Subcutaneous abdominal adipose tissue (tissue), 5 donors: ENCODE measurements around the gene PRKCZ.

Source experiments
- H3K27ac ChIP-seq: one replicate; pipeline ENCODE4 v1.7.0; 2013; ENCODE audit warnings: low read depth, mild to moderate bottlenecking, inconsistent platforms, low read length, moderate library complexity
- H3K27me3 ChIP-seq, 5 donors: one replicate each; pipeline ENCODE4 v1.7.0; 2013; ENCODE audit warnings: low read length in 5 of 5, inconsistent platforms in 1 of 5; ENCODE audit not compliant: control insufficient read depth in 5 of 5, insufficient read depth in 4 of 5
- H3K36me3 ChIP-seq, 5 donors: one replicate each; pipeline ENCODE4 v1.7.0; 2013; ENCODE audit warnings: low read length in 5 of 5; ENCODE audit not compliant: control insufficient read depth in 5 of 5, insufficient read depth in 5 of 5
- H3K4me1 ChIP-seq, 5 donors: one replicate each; pipeline ENCODE4 v1.7.0; 2013; ENCODE audit warnings: low read length in 5 of 5, mild to moderate bottlenecking in 3 of 5, moderate library complexity in 1 of 5; ENCODE audit not compliant: control insufficient read depth in 5 of 5, insufficient read depth in 5 of 5
- H3K4me3 ChIP-seq, 5 donors: one replicate each; pipeline ENCODE4 v1.7.0; 2013; ENCODE audit warnings: low read length in 5 of 5, low read depth in 1 of 5
- H3K9ac ChIP-seq, 5 donors: one replicate each; pipeline ENCODE4 v1.7.0; 2013; ENCODE audit warnings: low read length in 5 of 5, mild to moderate bottlenecking in 4 of 5, moderate library complexity in 3 of 5
- H3K9me3 ChIP-seq, 5 donors: one replicate each; pipeline ENCODE4 v1.7.0; 2013; ENCODE audit warnings: low read length in 5 of 5; ENCODE audit not compliant: control insufficient read depth in 5 of 5
- donor health status: healthy.
- donor health status: healthy.
- donor health status: healthy.
- donor health status: healthy.
- donor health status: healthy.

The PRKCZ gene

GRCh38 chr1:2229911-2230731 lies 179.9 kb downstream of the PRKCZ start:
- peaks cover 15 to 73% (median 67%) of the 10 kb centered on the region in 5 donors for H3K4me1 ChIP-seq
- peak overlapping the region; percentile 94 for H3K27ac ChIP-seq
- H3K9ac ChIP-seq, result peak overlapping the region; percentile 71 to 97 (median 83)
- H3K36me3 ChIP-seq, result no peaks in the 10 kb centered on the region
- H3K9me3 ChIP-seq, result no peaks in the 10 kb centered on the region
- no peaks in the 10 kb centered on the region for H3K27me3 ChIP-seq
- peak overlapping the region; percentile 79 to 99 (median 88) for H3K4me3 ChIP-seq

GRCh38 chr1:2230781-2231531 lies 180.7 kb downstream of the PRKCZ start:
- Histone ChIP-seq H3K27ac (peak overlapping the region; percentile 94), H3K4me3 (peak overlapping the region; percentile 79 to 99 (median 88)), H3K4me1 (peaks cover 15 to 81% (median 75%) of the 10 kb centered on the region in 5 donors), H3K9me3 (no peaks in the 10 kb centered on the region), H3K27me3 (no peaks in the 10 kb centered on the region), H3K36me3 (no peaks in the 10 kb centered on the region), H3K9ac (peak overlapping the region; percentile 71 to 97 (median 83))

DNA sequence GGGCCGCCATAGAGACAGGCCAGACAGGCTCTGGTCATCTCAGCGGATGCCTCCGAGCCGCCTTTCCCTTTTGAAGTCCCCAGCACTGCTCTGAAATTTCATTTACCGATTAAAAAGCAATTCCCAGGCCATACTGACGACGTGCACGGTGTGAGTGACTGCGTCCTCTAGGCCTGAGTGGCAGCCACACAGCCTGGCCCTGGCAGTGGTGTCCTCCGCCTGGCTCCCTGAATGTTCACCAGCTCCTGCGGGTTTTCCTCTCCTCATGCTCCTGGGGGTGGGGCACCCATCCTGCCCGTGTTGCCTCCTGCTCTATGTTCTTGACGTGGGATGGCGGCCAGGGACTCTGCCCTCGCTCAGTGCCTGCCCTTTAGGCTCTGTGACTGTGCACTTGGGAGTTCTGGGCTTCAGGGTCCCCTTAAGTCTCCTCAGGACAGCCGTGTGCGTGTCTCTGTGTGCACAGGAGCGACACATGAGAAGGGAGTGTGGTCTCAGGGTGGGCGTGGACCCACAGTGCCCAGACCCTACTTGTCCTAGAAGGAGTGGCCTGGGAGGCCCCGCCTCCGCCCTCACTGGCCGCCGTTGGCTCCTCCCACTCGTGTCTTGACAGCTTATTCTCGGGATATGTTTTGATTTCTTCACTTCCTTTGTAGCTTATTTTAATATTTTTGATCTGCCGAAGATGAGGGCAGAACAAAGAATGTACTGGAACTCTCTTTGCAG lies 181.5 kb downstream of the PRKCZ start:
- H3K4me3 ChIP-seq, result peak overlapping the region; percentile 79 to 99 (median 88)
- H3K27ac ChIP-seq, result peak overlapping the region; percentile 94
- H3K9ac ChIP-seq, result peak overlapping the region; percentile 15 to 97 (median 83)
- no peaks in the 10 kb centered on the region for H3K27me3 ChIP-seq
- H3K36me3 ChIP-seq, result peaks cover 0 to under 1% (median 0%) of the 10 kb centered on the region in 5 donors
- no peaks in the 10 kb centered on the region for H3K9me3 ChIP-seq
- peaks cover 15 to 82% (median 78%) of the 10 kb centered on the region in 5 donors for H3K4me1 ChIP-seq

DNA sequence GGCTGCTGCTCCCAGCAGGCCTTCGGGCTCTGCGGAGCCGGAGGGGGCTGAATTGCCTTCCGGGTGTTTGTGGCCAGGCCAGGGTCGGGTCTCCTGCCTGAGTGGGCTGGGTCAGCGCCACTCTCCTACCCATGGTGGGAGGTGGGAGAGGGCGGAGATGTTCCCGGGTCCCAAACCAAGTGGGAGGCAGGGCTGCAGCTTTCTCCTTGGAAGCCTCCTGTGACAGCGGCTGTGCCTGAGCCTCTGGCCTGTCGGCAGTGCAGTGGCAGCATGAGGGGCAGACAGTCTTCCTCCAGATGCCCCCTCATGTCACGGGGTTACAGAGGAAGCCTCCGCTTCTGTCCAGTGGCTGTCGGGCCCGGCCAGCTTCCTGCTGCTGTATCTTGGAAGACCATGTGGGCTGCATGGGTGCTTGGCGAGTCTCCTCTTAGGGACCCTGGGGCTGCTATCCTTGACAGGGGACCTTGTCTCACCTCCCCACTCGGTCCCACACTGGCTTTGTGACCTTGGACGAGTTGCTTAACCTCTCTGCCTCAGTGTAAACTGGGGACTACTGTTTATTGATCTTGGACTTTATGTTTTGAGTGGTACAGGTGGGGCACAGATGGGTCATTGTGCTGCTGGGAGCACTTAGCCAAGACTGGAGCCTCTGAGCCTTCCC lies 182.2 kb downstream of the PRKCZ start:
- Histone ChIP-seq H3K36me3 (peaks cover 0 to 5% (median 0%) of the 10 kb centered on the region in 5 donors), H3K9ac (peak overlapping the region; percentile 13 to 97 (median 91)), H3K4me3 (peak overlapping the region; percentile 76 to 99 (median 88)), H3K27ac (peak overlapping the region; percentile 94), H3K9me3 (no peaks in the 10 kb centered on the region), H3K4me1 (peaks cover 18 to 86% (median 83%) of the 10 kb centered on the region in 5 donors), H3K27me3 (no peaks in the 10 kb centered on the region)

GRCh38 chr1:2232916-2233438 lies 182.8 kb downstream of the PRKCZ start:
- Histone ChIP-seq H3K4me3 (peak overlapping the region; percentile 76 to 99 (median 88)), H3K27me3 (no peaks in the 10 kb centered on the region), H3K4me1 (peaks cover 18 to 92% (median 89%) of the 10 kb centered on the region in 5 donors), H3K36me3 (peaks cover 0 to 5% (median 0%) of the 10 kb centered on the region in 5 donors), H3K9me3 (no peaks in the 10 kb centered on the region), H3K27ac (peak overlapping the region; percentile 94), H3K9ac (peak overlapping the region; percentile 13 to 97 (median 91))

DNA sequence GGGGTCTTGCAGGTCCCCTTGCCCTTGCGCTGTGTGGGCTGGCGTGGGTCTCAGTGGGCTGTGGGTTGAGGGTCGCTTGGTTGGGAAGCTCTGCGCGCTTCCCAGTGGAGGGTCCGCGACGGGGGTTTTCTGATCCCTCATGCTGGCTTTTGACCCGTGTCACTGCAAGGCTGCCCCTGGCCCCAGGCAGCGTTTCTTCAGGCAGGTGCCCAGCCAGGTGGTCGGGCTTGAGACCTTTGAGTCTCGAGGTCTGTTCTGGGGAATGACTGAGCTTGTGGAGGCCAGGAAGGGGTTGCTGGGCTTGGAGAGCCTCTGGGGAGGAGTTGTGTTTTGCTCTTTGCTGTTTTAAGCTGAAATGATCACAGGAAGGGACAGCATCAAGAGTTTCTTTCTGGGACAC lies 183.3 kb downstream of the PRKCZ start:
- Histone ChIP-seq H3K9me3 (no peaks in the 10 kb centered on the region), H3K36me3 (peaks cover 0 to 5% (median under 1%) of the 10 kb centered on the region in 5 donors), H3K9ac (peak overlapping the region in 4 of 5 donors; percentile 63 to 97 (median 80)), H3K4me1 (peaks cover 19 to 97% (median 94%) of the 10 kb centered on the region in 5 donors), H3K4me3 (peak overlapping the region; percentile 52 to 99 (median 76)), H3K27me3 (no peaks in the 10 kb centered on the region), H3K27ac (peak overlapping the region; percentile 94)

- Histone ChIP-seq H3K27me3 (no peaks in the 10 kb centered on the region), H3K4me1 (peaks cover 22 to 100% (median 98%) of the 10 kb centered on the region in 5 donors), H3K4me3 (peak overlapping the region; percentile 52 to 99 (median 76)), H3K27ac (peak overlapping the region; percentile 94), H3K9me3 (no peaks in the 10 kb centered on the region), H3K36me3 (peaks cover 0 to 5% (median 2%) of the 10 kb centered on the region in 5 donors), H3K9ac (peak overlapping the region in 4 of 5 donors; percentile 63 to 97 (median 80))
Observed at GRCh38 chr1:2233997-2234761, 184.0 kb downstream of the PRKCZ start.

DNA sequence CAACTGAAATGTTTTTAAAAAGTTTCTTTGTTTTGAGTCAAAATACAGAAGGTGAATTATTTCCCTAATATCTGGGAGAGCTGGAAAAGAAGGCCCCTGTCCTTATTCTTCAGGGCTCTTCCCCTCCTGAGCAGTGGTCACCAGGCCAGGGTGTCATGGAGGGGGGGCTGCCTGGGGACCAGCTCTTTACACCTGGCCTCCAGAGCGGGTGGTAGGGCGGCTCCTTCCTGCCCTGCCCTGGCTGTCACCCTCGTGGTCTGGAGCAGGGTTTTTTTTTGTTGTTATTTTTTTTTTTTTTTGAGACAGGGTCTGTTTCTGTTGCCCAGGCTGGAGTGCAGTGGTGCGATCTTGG lies 184.5 kb downstream of the PRKCZ start:
- H3K27ac ChIP-seq, result peak overlapping the region; percentile 94
- H3K4me3 ChIP-seq, result peak overlapping the region; percentile 32 to 99 (median 58)
- H3K9ac ChIP-seq, result peak overlapping the region in 3 of 5 donors; percentile 50 to 73 (median 68)
- peaks cover 22 to 100% (median 98%) of the 10 kb centered on the region in 5 donors for H3K4me1 ChIP-seq
- H3K9me3 ChIP-seq, result no peaks in the 10 kb centered on the region
- H3K36me3 ChIP-seq, result peaks cover 0 to 5% (median 2%) of the 10 kb centered on the region in 5 donors
- no peaks in the 10 kb centered on the region for H3K27me3 ChIP-seq
